ENCODE data around the gene GNB1. TPM values are rescaled to one million over a fixed set of nuclear protein-coding genes. Genes with fewer than 3 reads are reported as not detected.

GNB1 gene
- total RNA-seq, 1 experiment from 2014 or later = 339 TPM

- Mint-ChIP-seq H3K4me3 (no peak overlapping the region), H3K4me1 (no peaks in the 10 kb centered on the region), H3K27ac (no peak overlapping the region; the same call in 1 of the 2 replicates), H3K9me3 (no peaks in the 10 kb centered on the region), H3K27me3 (ENCODE audit: low read depth) (no peaks in the 10 kb centered on the region), H3K36me3 (peaks cover 50% of the 10 kb centered on the region)
- ChIA-PET CTCF (interaction anchor here (1.1 kb wide), 1 partner anchor 30 kb away, joined by 5 read pairs; no protein-coding TSS in a partner anchor), POLR2A (no interaction called here)
- ATAC-seq (no peak), DNase-seq (ENCODE audit: low spot score) (no peak)
- TF ChIP-seq RORB (CRISPR knock-in tag; IDR thresholded peaks at IDR 0.05) (no peak), GRHL2 (CRISPR knock-in tag; IDR thresholded peaks at IDR 0.05; ENCODE audit: insufficient replicate concordance, severe bottlenecking) (no peak), ZNF232 (CRISPR knock-in tag; IDR thresholded peaks at IDR 0.05) (no peak), JUN (CRISPR knock-in tag; IDR thresholded peaks at IDR 0.05) (no peak), ERG (CRISPR knock-in tag; IDR thresholded peaks at IDR 0.05) (no peak), ZNF121 (CRISPR knock-in tag; IDR thresholded peaks at IDR 0.05) (no peak), PREB (CRISPR knock-in tag; IDR thresholded peaks at IDR 0.05; ENCODE audit: borderline replicate concordance) (no peak), MYBL2 (CRISPR knock-in tag; IDR thresholded peaks at IDR 0.05) (no peak), AFF4 (CRISPR knock-in tag; IDR thresholded peaks at IDR 0.05; ENCODE audit: borderline replicate concordance) (no peak), SOX15 (CRISPR knock-in tag; IDR thresholded peaks at IDR 0.05) (no peak), TP53 (CRISPR knock-in tag; IDR thresholded peaks at IDR 0.05) (no peak), HMGA2 (CRISPR knock-in tag; IDR thresholded peaks at IDR 0.05) (no peak), ETV6 (CRISPR knock-in tag; IDR thresholded peaks at IDR 0.05) (no peak), CREM (CRISPR knock-in tag; IDR thresholded peaks at IDR 0.05) (no peak), PRRX2 (CRISPR knock-in tag; IDR thresholded peaks at IDR 0.05) (no peak), ZNF416 (CRISPR knock-in tag; IDR thresholded peaks at IDR 0.05) (no peak), ZBTB21 (CRISPR knock-in tag; IDR thresholded peaks at IDR 0.05; ENCODE audit: borderline replicate concordance) (no peak)
Observed at GRCh38 chr1:1819762-1820161, 71.1 kb downstream of the GNB1 start.

- no peaks in the 10 kb centered on the region for H3K27me3 Mint-ChIP-seq (ENCODE audit: low read depth)
- CTCF ChIA-PET = interaction anchor here (1.7 kb wide), 1 partner anchor 92 kb away, joined by 3 read pairs; no protein-coding TSS in a partner anchor
- ATAC-seq = no peak
- no peak for DNase-seq (ENCODE audit: low spot score)
- H3K4me3 Mint-ChIP-seq = no peak overlapping the region
- no peaks in the 10 kb centered on the region for H3K9me3 Mint-ChIP-seq
- no peaks in the 10 kb centered on the region for H3K4me1 Mint-ChIP-seq
- POLR2A ChIA-PET = no interaction called here
- no peak for TF ChIP-seq ZNF317 (CRISPR knock-in tag; IDR thresholded peaks at IDR 0.05; ENCODE audit: borderline replicate concordance, low read depth)
- TF ChIP-seq ZNF263 (CRISPR knock-in tag; IDR thresholded peaks at IDR 0.05; ENCODE audit: low read depth) = no peak
- no peak for TF ChIP-seq JUN (CRISPR knock-in tag; IDR thresholded peaks at IDR 0.05)
- no peak for TF ChIP-seq JAZF1 (CRISPR knock-in tag; IDR thresholded peaks at IDR 0.05)
- TF ChIP-seq MYBL2 (CRISPR knock-in tag; IDR thresholded peaks at IDR 0.05) = no peak
- no peak for TF ChIP-seq PREB (CRISPR knock-in tag; IDR thresholded peaks at IDR 0.05; ENCODE audit: borderline replicate concordance)
- no peak for TF ChIP-seq ATF1 (CRISPR knock-in tag; IDR thresholded peaks at IDR 0.05)
- TF ChIP-seq NFYB (CRISPR knock-in tag; conservative IDR thresholded peaks at IDR 0.05; ENCODE audit: low read depth) = no peak
- H3K36me3 Mint-ChIP-seq = peaks cover 52% of the 10 kb centered on the region
- H3K27ac Mint-ChIP-seq = no peak overlapping the region
Observed at GRCh38 chr1:1817221-1817620, 73.7 kb downstream of the GNB1 start.

All from WTC11 (cell line).